Measurements from ENCODE around the gene COPS4.
"Not testable (repeated sequence)": the region's sequence is repeated elsewhere in the genome, so short reads cannot be mapped to it uniquely, and the experiment has no call there.

COPS4 gene

GRCh38 chr4:83023599-83023998 is 11.4 kb upstream of the COPS4 start:
- DNase-seq (ENCODE audit: low read depth in 1 of 2, low spot score in 1 of 2): not testable (repeated sequence)

GRCh38 chr4:83024233-83024632 is 10.8 kb upstream of the COPS4 start:
- no peak for DNase-seq (ENCODE audit: low read depth in 1 of 2, low spot score in 1 of 2)

GRCh38 chr4:83025563-83025962 is 9.4 kb upstream of the COPS4 start:
- no peak for DNase-seq (ENCODE audit: low read depth in 1 of 2, low spot score in 1 of 2)

- DNase-seq (ENCODE audit: low read depth in 1 of 2, low spot score in 1 of 2): no peak
Measured at GRCh38 chr4:83028976-83029375, 6.0 kb upstream of the COPS4 start.

DNA sequence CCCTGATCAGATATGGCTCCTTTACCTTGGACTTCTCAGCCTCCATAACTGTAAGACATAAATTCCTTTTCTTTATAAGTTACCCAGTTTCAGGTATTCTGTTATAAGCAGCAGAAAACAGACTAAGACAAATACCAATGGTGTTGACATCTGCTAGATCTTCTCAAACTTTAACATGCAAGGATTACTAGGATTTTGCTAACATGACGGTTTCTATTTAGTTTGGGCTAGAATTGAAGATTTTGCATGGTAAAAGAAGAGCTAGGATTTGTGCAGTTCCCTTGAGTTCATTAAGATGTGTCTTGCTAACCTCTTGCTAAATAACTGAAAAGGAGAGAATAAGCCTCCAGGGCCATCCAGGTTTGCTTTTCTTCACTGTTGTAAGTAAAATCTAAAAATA is 5.3 kb upstream of the COPS4 start:
- no peak for DNase-seq (ENCODE audit: low read depth in 1 of 2, low spot score in 1 of 2)

DNA sequence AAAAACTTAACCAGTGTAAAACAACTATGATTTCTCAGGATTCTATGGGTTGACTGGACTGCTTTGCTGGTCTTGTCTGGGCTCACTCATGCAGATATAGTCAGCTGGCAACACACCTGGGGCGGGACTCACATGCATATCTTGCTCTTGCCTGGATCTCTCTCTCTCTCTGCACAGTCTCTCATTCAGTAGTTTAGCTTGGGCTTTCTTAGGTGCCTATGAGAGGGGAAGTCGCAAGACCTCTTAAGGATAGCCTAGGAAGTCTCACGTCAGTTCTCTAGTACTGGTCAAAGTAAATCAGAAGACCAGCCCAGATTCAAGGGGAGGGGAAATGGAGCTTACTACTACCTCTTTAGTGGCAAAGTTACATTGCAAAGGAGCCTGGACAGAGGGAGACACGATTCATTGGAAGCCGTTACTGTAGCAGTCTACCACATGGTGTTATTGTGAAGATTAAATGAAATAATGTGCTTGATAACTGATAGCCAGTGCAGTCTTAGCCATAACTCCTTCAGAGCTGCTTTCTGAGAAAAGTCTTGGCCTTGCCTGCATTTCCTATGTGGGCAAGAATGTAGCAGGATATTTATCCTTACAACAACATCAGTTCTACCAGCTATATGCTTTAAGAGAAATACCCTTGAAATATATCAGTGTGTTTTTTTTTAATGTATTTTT is 2.1 kb downstream of the COPS4 start:
- DNase-seq (ENCODE audit: low read depth in 1 of 2, low spot score in 1 of 2): no peak

DNA sequence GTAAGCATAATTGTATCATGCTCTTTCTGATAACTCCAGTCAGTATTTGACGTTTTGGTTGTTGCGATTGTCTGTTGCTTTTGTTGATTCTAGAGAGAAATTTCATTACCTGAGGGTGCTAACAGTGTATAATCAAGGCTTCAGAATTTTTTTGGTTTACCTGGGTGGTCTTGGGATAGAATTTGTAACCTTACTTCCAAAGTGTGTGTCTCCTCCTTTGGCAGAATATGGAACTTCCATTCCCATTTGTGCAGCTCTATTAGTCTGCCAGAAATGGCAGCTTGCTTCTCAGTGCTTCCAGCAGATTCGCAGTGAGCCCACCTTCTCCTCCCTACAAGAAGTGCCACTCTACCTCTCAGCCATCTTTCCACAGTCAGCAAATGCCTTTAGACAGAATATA is 5.3 kb downstream of the COPS4 start:
- no peak for DNase-seq (ENCODE audit: low read depth in 1 of 2, low spot score in 1 of 2)

- DNase-seq (ENCODE audit: low read depth in 1 of 2, low spot score in 1 of 2): not testable (repeated sequence)
Measured at GRCh38 chr4:83043157-83043556, 8.2 kb downstream of the COPS4 start.

DNA sequence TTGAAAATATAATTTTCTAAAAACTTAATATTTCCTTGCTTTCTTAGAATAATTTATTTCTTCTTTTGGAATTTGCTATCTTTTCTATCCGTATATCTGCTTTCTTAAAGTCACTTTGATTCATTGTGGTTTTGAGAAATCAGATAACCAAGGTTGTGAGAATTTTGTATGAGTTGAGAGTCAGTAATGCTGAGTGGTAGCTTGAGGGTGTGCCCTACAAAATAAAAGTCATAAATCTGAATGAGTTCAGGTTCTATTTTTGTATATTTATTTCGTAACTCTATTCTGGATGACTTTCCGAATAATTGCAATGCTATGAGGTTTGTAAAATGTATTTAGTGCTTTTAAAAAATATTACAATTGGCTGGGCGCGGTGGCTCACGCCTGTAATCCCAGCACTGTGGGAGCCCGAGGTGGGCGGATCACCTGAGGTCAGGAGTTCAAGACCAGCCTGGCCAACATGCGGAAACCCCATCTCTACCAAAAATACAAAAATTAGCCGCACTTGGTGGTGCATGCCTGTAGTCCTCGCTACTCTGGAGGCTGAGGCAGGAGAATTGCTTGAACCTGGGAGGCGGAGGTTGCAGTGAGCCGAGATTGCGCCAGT is 8.9 kb downstream of the COPS4 start:
- no peak for DNase-seq (ENCODE audit: low read depth in 1 of 2, low spot score in 1 of 2)

- DNase-seq (ENCODE audit: low read depth in 1 of 2, low spot score in 1 of 2): no peak
Measured at GRCh38 chr4:83046693-83047473, 11.9 kb downstream of the COPS4 start.

DNA sequence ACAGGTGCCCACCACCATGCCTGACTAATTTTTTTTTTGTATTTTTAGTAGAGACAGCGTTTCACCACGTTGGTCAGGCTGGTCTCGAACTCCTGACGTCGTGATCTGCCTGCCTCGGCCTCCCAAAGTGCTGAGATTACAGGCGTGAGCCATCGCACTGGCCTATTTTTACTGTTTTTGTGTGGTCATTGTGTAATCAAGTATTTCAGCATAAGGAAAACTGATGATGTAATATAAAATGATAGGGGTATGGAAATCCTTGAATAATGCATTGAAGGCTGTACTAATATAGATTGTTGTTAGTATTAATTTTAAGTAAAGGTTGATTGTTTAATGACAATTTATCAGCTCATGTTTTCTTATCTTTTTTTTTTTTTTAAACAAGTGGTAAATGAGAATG is 13.8 kb downstream of the COPS4 start:
- DNase-seq (ENCODE audit: low read depth in 1 of 2, low spot score in 1 of 2): not testable (repeated sequence)

DNA sequence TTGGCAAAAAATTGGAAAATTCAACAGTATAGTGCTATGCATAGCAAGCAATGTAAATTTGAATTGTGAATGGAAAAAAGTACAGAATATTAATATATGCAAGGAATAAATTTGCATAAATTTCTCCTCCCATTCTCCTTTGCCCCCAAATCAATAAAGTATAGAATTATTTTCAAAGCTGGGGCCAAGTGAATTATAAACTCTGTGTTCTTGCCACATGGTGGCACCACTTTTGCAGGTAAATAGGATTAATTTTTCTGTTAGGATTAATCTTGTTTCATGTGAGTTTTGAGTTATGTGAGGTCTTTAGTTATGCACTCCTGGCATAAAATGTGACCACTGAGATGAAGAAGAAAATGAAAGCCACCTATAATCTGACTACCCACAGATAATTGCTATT is 19.9 kb downstream of the COPS4 start:
- no peak for DNase-seq (ENCODE audit: low read depth in 1 of 2, low spot score in 1 of 2)

GRCh38 chr4:83062739-83063138 is 27.8 kb downstream of the COPS4 start:
- no peak for DNase-seq (ENCODE audit: low read depth in 1 of 2, low spot score in 1 of 2)

DNA sequence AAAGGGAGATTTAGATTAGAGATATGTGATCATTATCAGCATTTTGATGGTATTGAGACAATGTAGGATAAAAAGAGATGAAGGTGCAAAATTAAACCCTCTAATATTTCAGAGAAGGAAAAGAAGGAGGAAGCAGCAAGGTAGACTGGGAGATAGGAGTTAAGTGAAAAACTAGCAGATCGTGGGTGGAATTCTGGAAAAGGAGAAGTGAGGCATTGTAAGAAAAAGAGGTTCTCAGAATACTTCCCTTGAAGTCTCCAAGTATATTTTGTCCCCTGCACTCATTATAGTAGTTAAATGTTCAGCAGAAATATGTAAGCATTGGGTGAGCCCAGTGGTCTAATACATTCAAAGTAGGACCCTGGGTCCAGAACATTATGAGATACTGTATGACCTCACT is 30.3 kb downstream of the COPS4 start:
- DNase-seq (ENCODE audit: low read depth in 1 of 2, low spot score in 1 of 2): no peak

DNA sequence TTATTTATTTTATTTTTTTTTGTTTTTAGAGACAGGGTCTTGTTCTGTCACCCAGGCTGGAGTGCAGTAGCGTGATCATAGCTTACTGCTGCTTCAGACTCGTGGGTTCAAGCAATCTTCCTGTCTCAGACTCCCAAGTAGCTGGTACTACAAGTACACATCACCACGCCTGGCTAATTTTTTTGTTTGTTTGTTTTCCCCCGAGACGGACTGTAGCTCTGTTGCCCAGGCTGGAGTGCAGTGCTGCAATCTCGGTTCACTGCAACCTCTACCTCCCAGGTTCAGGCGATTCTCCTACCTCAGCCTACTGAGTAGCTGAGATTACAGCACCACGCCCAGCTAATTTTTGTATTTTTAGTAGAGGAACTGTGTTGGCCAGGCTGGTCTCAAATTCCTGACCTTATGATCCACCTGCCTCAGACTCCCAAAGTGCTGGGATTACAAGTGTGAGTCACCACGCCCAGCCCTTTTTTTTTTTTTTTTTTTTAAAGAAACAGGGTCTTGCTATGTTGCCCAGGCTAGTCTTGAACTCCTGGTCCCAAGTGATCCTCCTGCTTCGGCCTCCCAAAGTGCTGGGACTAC is 32.2 kb downstream of the COPS4 start:
- no peak for DNase-seq (ENCODE audit: low read depth in 1 of 2, low spot score in 1 of 2)

DNA sequence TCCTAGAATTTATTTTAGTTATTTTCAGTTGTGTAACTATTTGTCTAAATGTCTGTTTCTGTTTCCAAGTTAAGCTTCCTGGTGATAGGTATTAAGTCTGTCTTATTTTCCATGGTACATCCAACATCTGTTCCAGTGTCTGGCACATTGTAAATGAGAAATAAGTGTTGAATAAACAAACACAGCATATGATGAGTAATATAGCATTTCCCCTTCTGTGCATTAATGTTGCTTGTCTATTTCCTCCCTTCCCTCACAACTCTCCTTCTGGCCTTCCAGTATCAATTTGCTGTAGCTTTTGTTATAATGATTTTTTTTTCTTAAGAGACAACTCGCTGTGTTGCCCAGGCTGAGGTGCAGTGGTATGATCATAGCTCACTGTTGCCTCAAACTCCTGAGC is 36.1 kb downstream of the COPS4 start:
- no peak for DNase-seq (ENCODE audit: low read depth in 1 of 2, low spot score in 1 of 2)

DNA sequence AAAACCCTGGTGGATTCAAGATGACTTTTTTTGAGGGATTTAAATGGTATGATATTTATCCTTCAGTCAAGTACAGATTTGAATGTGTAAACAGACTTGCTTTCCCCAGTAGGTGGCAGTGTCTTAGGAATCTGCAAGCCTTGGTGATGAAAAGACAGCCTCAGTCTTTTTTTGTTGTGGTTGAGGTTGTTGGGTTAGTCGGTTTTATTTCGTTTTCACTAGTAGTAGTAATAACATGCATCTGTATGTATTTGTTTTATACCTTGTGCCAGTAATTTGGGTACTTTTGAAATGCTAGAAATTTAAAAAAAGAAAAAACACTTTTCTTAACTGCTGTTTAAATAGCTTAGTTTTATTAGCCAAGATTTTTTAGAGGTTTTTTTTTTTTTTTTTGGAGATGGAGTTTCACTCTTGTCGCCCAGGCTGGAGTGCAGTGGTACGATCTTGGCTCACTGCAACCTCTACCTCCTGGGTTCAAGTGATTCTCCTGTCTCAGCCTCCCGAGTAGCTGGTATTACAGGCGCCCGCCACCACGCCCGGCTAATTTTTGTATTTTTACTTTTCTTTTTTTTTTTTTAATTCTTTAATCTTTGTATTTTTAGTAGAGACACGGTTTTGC is 39.2 kb downstream of the COPS4 start:
- DNase-seq (ENCODE audit: low read depth in 1 of 2, low spot score in 1 of 2): peak in 1 of 2 donors; percentile 26

DNA sequence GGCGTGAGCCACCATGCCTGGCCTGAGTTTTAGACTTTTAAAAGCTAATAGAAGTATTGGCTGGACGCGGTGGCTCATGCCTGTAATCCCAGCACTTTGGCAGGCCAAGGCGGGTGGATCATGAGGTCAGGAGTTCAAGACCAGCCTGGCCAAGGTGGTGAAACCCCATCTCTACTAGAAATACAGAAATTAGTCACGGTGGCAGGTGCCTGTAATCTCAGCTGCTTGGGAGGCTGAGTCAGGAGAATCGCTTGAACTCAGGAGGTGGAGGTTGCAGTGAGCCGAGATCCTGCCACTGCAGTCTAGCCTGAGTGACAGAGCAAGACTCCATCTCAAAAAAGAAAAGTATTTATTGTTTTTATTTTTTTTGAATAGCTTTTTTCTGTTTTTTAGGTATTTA is 39.8 kb downstream of the COPS4 start:
- DNase-seq (ENCODE audit: low read depth in 1 of 2, low spot score in 1 of 2): not testable (repeated sequence)

- no peak for DNase-seq (ENCODE audit: low read depth in 1 of 2, low spot score in 1 of 2)
Measured at GRCh38 chr4:83075311-83076095, 40.5 kb downstream of the COPS4 start.

GRCh38 chr4:83080561-83080960 is 45.6 kb downstream of the COPS4 start:
- DNase-seq (ENCODE audit: low read depth in 1 of 2, low spot score in 1 of 2): no peak

DNA sequence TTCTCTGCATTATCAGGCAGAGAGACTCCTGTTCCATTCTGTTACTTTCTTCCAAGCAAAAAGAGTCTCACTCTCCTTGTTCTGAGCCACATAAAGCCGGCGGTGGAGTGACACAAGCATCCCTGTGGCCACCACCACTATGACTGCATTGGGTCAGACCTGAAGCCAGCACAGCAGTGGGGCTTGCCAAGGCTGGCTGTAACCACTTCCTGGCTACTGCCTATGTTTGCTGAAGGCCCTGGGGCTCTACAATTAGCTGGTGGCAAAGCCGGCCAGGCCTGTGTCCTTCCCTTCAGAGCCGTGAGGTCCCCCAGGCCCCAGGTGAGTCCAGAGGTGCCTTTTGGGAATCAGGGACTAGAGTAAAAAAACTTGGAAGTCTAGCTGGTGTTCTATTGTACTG is 47.8 kb downstream of the COPS4 start:
- DNase-seq (ENCODE audit: low read depth in 1 of 2, low spot score in 1 of 2): no peak
